ENCODE results near the gene ZNF292.
"Not testable (repeated sequence)": the region's sequence is repeated elsewhere in the genome, so short reads cannot be mapped to it uniquely, and the experiment has no call there.

Gene ZNF292

GRCh38 chr6:87214831-87215230 is 59.5 kb downstream of the ZNF292 start:
- DNase-seq = no peak

- no peak for DNase-seq
Observed at GRCh38 chr6:87220997-87221396, 65.6 kb downstream of the ZNF292 start.

- DNase-seq = no peak
Observed at GRCh38 chr6:87222676-87223075, 67.3 kb downstream of the ZNF292 start.

DNA sequence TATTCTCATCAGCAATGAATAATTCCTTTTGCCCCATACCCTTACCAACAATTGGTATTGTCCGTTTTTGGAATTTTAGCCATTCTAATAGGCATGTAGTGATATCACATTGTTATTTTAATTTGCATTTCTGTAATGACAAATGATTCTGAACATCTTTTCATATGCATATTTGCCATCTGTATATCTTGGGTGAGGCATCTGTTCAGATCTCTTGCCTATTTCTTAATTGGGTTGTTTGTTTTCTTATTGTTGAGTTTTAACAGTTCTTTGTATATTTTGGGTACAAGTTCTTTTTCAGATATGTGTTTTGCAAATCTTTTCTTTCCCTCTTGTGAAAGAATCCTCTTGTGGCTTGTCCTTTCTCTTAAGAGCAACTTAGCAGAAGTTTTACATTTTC is 69.6 kb downstream of the ZNF292 start:
- DNase-seq = no peak

- no peak for DNase-seq
Observed at GRCh38 chr6:87225511-87225910, 70.1 kb downstream of the ZNF292 start.

GRCh38 chr6:87225937-87226336 is 70.6 kb downstream of the ZNF292 start:
- no peak for DNase-seq

- no peak for DNase-seq
Observed at GRCh38 chr6:87230801-87231200, 75.4 kb downstream of the ZNF292 start.

DNA sequence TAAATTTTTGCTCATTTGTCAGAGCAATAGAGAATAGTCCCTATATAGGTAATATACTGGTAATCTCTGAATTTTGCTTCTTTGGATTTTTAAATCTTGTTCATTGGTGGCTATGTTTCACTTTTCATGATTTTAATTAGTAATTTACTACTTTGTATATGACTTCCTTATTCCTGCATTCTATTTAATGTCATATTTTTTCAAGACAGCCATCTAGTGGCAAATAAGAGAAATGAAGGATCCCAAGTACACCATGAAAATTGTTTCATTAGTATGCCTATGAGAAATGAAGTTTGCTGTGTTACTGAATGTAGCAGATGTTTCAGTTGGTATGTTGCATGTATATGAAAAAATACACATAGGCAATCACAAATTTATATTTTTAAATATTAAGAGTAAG is 82.4 kb downstream of the ZNF292 start:
- peak; percentile 23 for DNase-seq

DNA sequence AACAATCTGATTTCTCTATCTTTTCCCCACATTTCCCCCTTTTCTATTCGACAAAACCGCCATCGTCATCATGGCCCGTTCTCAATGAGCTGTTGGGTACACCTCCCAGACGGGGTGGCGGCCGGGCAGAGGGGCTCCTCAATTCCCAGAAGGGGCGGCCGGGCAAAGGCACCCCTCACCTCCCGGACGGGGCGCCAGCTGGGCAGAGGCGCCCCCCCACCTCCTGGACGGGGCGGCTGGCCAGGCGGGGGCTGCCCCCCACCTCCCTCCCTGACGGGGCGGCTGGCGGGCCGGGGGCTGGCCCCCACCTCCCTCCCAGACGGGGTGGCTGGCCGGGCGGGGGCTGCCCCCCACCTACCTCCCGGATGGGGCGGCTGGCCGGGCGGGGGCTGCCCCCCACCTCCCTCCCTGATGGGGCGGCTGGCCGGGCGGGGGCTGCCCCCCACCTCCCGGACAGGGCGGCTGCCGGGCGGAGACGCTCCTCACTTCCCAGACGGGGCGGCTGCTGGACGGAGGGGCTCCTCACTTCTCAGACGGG is 83.8 kb downstream of the ZNF292 start:
- not testable (repeated sequence) for DNase-seq

GRCh38 chr6:87241304-87241703 is 85.9 kb downstream of the ZNF292 start:
- no peak for DNase-seq

GRCh38 chr6:87242311-87242710 is 86.9 kb downstream of the ZNF292 start:
- DNase-seq = peak; percentile 7

DNA sequence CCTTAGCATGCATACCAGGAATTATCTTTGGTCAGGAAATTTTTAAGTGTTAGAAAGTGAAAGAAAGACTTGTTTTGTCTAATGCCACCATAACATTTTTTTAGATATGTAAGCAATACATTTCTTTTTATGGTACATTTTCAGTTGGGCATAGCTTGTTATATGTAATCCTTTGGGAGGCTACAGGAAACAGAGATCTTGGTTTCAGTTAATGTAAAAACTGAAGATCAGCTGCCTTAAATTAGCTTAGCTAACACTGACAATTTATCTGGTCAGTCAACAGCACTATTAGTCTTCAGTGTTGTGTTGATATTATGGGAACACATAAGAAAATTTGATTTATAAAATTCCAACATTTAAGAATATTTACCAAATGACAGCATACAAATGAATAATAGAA is 88.4 kb downstream of the ZNF292 start:
- DNase-seq = no peak

DNA sequence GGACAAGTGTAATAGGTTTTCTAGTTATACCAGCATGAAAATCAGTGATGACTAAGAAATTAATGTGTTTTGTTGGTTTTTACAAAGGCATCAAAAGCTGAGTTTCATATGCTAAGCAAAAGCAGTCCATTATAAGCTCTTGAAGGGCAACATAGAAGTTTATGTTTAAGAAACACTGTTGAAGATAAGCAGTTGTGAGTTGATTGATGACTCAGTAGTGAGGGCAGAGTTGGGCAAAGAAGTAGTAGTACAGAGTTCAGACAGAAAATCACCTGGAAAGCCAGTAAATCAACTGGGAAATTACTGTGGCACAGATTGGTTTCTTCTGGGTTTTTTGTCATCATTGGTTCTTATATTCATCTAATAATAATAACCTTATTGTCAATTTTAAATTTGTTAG is 89.0 kb downstream of the ZNF292 start:
- DNase-seq = no peak

DNA sequence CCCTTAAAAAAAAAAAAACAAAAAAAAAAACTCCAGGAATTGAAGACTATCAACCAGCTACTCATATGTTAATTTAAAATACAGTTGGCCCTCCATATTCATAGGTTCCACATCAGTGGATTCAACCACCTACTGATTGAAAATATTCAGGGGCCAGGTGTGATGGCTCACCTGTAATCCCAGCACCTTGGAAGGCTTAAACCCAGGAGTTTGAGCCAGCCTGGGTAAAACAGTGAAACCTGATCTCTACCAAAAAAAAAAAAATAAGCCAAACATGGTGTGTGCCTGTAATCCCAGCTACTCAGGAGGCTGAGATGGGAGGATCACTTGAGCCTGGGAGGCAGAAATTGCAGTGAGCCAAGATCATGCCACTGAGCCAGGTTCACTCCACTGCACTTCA is 94.7 kb downstream of the ZNF292 start:
- DNase-seq = no peak

GRCh38 chr6:87251225-87251624 is 95.9 kb downstream of the ZNF292 start:
- no peak for DNase-seq

GRCh38 chr6:87251725-87252124 is 96.4 kb downstream of the ZNF292 start:
- no peak for DNase-seq

- no peak for DNase-seq
Observed at GRCh38 chr6:87257046-87257445, 101.7 kb downstream of the ZNF292 start.

- no peak for DNase-seq
Observed at GRCh38 chr6:87257565-87257964, 102.2 kb downstream of the ZNF292 start.

- no peak for DNase-seq
Observed at GRCh38 chr6:87257975-87258374, 102.6 kb downstream of the ZNF292 start.

DNA sequence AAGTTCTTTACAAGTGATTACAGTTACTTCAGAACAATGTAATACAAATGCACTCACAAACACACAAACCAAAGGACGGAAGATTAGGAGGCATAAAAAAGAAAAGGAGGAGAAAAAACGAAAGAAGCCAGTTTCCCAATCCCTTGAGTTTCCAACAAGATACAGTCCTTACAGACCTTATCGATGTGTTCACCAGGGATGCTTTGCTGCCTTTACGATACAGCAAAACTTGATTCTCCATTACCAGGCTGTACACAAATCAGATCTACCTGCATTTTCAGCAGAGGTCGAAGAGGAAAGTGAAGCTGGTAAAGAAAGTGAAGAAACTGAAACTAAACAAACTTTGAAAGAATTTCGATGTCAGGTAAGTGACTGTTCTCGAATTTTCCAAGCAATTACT is 104.4 kb downstream of the ZNF292 start:
- DNase-seq = no peak

DNA sequence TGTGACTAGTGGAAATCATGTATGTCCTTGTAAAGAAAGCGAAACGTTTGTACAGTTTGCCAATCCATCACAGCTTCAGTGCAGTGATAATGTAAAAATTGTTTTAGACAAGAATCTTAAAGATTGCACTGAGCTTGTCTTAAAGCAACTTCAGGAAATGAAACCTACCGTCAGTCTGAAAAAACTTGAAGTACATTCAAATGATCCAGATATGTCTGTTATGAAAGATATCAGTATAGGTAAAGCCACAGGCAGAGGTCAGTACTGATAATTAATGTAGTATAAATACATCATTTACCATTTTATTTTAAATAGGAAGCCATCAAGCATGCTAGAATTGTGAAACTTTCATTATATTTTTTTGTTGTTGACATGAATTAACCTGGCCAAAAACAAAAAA is 106.2 kb downstream of the ZNF292 start:
- no peak for DNase-seq

GRCh38 chr6:87264481-87264880 is 109.1 kb downstream of the ZNF292 start:
- no peak for DNase-seq

DNA sequence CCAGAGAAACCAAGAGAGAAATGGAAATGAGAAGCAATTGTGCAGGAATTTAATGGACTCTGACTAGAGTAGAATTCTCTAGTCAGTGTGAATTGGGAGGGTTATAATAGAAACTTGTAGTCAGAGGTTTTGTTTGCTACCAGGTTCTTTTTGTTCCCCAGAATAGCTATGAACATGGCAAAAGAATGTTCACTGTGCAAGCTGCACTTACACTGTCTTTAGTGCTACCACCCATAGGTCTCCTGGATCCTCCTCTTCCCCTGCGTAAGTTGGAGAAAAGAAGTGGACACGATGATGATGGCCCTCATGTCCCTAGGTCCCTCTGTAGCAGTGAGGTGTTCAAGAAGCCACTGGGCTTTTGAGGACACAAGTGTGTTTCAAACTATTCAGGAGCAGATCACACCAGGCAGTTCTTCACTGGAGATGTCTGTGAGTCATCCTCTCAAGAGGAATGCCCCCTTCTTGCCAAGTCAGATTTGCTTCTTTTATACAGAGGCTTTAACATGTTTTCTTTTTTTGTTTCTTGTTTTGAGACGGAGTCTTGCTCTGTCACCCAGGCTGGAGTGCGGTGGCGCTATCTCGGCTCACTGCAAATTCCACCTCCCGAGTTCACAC is 119.4 kb downstream of the ZNF292 start:
- DNase-seq = no peak

DNA sequence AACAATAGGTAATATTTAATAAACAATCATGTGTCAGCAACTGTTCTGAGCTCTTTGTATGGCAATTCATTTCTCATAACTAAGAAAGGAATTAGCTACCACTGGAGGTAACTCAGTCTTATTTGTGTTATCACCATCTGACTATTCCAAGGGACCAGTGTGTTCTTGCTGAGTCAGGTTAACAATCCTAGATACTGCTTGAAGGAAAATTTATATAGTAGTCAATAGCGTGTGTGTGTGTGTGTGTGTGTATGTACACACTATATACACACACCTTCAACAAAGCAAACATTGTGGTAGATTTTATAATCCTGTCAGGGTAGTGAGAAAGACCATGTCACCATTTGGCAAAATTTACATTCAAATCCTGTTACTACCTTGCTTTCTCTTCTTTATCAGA is 121.3 kb downstream of the ZNF292 start:
- no peak for DNase-seq

DNA sequence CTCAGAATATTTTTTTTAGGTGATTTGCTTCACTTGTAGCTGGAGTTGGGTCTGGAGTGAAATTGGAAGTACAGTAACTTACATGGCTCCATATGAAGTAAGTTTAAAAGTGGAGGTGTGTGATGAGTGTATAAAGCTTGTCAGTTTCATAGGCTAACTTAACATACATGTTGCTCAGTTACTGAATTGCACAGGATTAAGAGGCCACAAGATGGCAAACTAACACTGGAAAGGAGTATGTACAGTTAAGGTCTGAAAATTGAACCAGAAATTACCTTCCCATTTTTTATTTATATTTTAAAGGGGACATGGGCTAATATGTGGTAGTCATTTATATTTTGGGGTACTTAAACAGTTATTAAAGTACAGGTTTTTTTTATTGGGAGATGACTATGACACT is 121.8 kb downstream of the ZNF292 start:
- peak; percentile 1 for DNase-seq
